ENCODE results near the gene VWCE. TPM values are rescaled to one million over a fixed set of nuclear protein-coding genes. Genes with fewer than 3 reads are reported as not detected.

VWCE gene
- 2.5 TPM for total RNA-seq

DNA sequence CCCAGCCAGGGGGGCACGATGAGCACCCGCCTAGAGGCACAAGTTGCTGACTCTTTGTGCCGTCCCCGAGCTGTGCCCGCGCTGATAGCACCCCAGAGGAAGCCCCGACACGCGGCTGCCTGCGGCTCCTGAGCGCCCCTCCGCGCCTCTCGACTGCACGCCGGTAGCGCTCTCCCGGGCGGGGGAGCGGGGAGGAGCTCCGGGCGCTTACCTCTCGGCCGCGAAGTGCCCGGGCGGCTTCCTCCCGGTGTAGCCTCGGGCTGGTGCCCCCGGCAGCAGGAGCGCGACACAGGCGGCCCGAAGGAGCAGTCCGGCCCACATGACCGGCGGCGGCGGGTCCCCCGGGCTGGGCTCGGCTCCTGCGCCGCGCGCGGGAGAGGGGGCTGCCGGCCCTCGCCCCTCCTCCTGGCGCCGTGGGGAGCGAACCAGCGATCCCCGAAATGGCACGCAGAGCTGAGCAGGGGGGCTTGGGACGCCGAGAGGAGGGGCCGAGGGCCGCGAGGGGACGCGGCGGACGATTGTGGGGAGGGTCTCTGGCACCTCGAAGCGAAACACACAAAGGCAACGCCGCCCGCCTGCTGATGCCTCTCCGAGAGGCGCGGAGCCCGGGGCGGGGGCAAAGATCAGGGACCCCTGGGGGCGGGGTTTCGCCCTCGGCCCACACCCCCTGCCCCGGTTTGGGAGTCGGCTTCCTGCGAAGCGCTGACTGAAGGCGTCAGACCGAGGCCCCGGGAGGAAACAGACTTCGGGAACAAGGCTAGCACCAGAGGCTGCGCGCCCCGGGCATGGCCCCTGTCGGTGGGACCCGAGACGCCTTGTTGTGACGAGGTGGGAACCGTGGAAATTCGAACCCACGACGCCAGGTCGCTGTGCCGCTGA is at the start of gene VWCE:
TSS of gene VWCE (minus strand) at position 600 of the 879 bp plus-strand sequence. CDS start at position 321, 279 bp downstream.

GRCh38 chr11:61332797-61333549 is 37.9 kb upstream of the VWCE start, which contains the start of the genes DDB1 and TKFC:
TSS of gene DDB1 (minus strand) at chr11:61333105. CDS start at chr11:61332968, 137 bp downstream.
TSS of gene TKFC (plus strand) at chr11:61333228. CDS start at chr11:61334729, 1,501 bp downstream.

GRCh38 chr11:61240875-61241274 is 54.2 kb downstream of the VWCE start, which contains the start of gene PGA5:
TSS of gene PGA5 (plus strand) at chr11:61241175. CDS start at chr11:61241227, 52 bp downstream.

GRCh38 chr11:61222047-61222446 is 73.1 kb downstream of the VWCE start, which contains the start of gene PGA4:
TSS of gene PGA4 (plus strand) at chr11:61222347. CDS start at chr11:61222401, 54 bp downstream.

Other genes starting within 250 kb of the VWCE start
- 0.77 TPM for gene CD5, start 192.8 kb downstream of the VWCE start, total RNA-seq
- gene VPS37C, start 133.9 kb downstream of the VWCE start, total RNA-seq, result 12.5 TPM
- gene PGA3, start 91.8 kb downstream of the VWCE start, total RNA-seq, result not detected
- gene PGA4, start 73.0 kb downstream of the VWCE start, total RNA-seq, result 1.1 TPM
- gene PGA5, start 54.1 kb downstream of the VWCE start, total RNA-seq, result not detected
- gene DDB1, start 37.8 kb upstream of the VWCE start, total RNA-seq, result 266 TPM
- 18.3 TPM for gene TKFC, start 37.9 kb upstream of the VWCE start, total RNA-seq
- 16.7 TPM for gene CYB561A3, start 66.6 kb upstream of the VWCE start, total RNA-seq
- 31.0 TPM for gene TMEM138, start 67.1 kb upstream of the VWCE start, total RNA-seq
- 24.3 TPM for gene TMEM216, start 97.3 kb upstream of the VWCE start, total RNA-seq
- gene CPSF7, start 134.7 kb upstream of the VWCE start, total RNA-seq, result 47.7 TPM
- gene SDHAF2, start 134.8 kb upstream of the VWCE start, total RNA-seq, result 29.4 TPM
- 0.22 TPM for gene LRRC10B, start 213.4 kb upstream of the VWCE start, total RNA-seq

Data from camera-type eye (tissue), 1 donor.